ENCODE data around the gene CNOT9.

- TF ChIP-seq CTCF (IDR thresholded peaks at IDR 0.05 in 4 of 5, conservative IDR thresholded peaks at IDR 0.05 in 1 of 5) = no peak
- no peak for TF ChIP-seq POLR2A (IDR thresholded peaks at IDR 0.05)
Measured at GRCh38 chr2:218627939-218628338, 59.3 kb downstream of the CNOT9 start.
